GM12891 (cell line): ENCODE results near the gene MDH1. TPM values are rescaled to one million over a fixed set of nuclear protein-coding genes. Genes with fewer than 3 reads are reported as not detected.
"Not testable (repeated sequence)": the region's sequence is repeated elsewhere in the genome, so short reads cannot be mapped to it uniquely, and the experiment has no call there.

Experiments
- DNase-seq: peaks from one replicate; pipeline ENCODE4 v3.0.0; 2011; ENCODE audit warnings: low spot score; ENCODE audit not compliant: insufficient read length
- FAIRE-seq: peaks from 2 replicates; lab custom pipeline; 2011; peaks lifted over from hg19 to GRCh38; lab: Jason Lieb, UNC
- PAX5 ChIP-seq: IDR thresholded peaks from 2 replicates; pipeline ENCODE4 v1.6.1; 2011; ENCODE audit warnings: low read length, moderate library complexity, mild to moderate bottlenecking; ENCODE audit not compliant: insufficient read depth, severe bottlenecking
- POLR2A ChIP-seq: IDR thresholded peaks from 2 replicates; pipeline ENCODE4 v1.6.1; 2011; ENCODE audit warnings: low read depth, low read length, control low read depth
- POLR2AphosphoS5 ChIP-seq: IDR thresholded peaks from 2 replicates; pipeline ENCODE4 v1.6.1; 2011; ENCODE audit warnings: low read depth, low read length, control low read depth
- POU2F2 ChIP-seq: IDR thresholded peaks from 2 replicates; pipeline ENCODE4 v1.6.1; 2011; ENCODE audit warnings: low read depth, mild to moderate bottlenecking, control low read depth, low read length, moderate library complexity
- SPI1 ChIP-seq: IDR thresholded peaks from 2 replicates; pipeline ENCODE4 v1.6.1; 2011; ENCODE audit warnings: low read depth, low read length, control low read depth
- TAF1 ChIP-seq: IDR thresholded peaks from 2 replicates; pipeline ENCODE4 v1.6.1; 2011; ENCODE audit warnings: low read depth, low read length, control low read depth
- polyA plus RNA-seq: library from polyadenylated mRNA; unstranded; fragments of >200 nt; gene quantifications from one replicate; pipeline ENCODE4 v1.2.1, GENCODE V29; 2012; ENCODE audit warnings: low read depth, missing spikeins, inconsistent platforms; ENCODE audit not compliant: missing spikeins

The MDH1 gene
- polyA plus RNA-seq, result 224 TPM

GRCh38 chr2:63588385-63589147 is at the start of gene MDH1, which contains the start of gene WDPCP:
TSS of gene MDH1 (plus strand) at chr2:63588963. CDS start at chr2:63589044, 81 bp downstream.
TSS of gene WDPCP (minus strand) at chr2:63588477. CDS start at chr2:63588271, 206 bp downstream.
- FAIRE-seq, result peak; percentile 97
- TF ChIP-seq POU2F2 (peak; percentile 71), SPI1 (no peak; the same call in 1 of the 2 replicates), POLR2AphosphoS5 (peak; percentile 96), POLR2A (peak; percentile 94), TAF1 (peak; percentile 91), PAX5 (no peak)
- peak; percentile 37 for DNase-seq

- no peak for TF ChIP-seq SPI1
- TF ChIP-seq TAF1, result no peak
- no peak for TF ChIP-seq POLR2AphosphoS5
- no peak for TF ChIP-seq PAX5
- no peak for TF ChIP-seq POLR2A
- TF ChIP-seq POU2F2, result no peak
- DNase-seq (no peak), FAIRE-seq (no peak)
Observed at GRCh38 chr2:63539416-63540162, 49.2 kb upstream of the MDH1 start.

GRCh38 chr2:63544017-63544627 is 44.6 kb upstream of the MDH1 start:
- FAIRE-seq (no peak), DNase-seq (no peak)
- TF ChIP-seq POLR2A (no peak), SPI1 (no peak), PAX5 (no peak), POU2F2 (no peak)

- DNase-seq (no peak), FAIRE-seq (no peak)
- TF ChIP-seq PAX5 (no peak), POLR2AphosphoS5 (no peak), TAF1 (no peak), SPI1 (no peak), POU2F2 (no peak), POLR2A (no peak)
Observed at GRCh38 chr2:63545023-63545422, 43.7 kb upstream of the MDH1 start.

GRCh38 chr2:63553049-63553448 is 35.7 kb upstream of the MDH1 start:
- DNase-seq, result no peak
- no peak for FAIRE-seq
- TF ChIP-seq POLR2AphosphoS5 (no peak), POLR2A (no peak), PAX5 (no peak), SPI1 (no peak), POU2F2 (no peak), TAF1 (no peak)

- no peak for FAIRE-seq
Observed at GRCh38 chr2:63555299-63555698, 33.5 kb upstream of the MDH1 start.

GRCh38 chr2:63555931-63556330 is 32.8 kb upstream of the MDH1 start:
- FAIRE-seq (no peak), DNase-seq (no peak)
- TF ChIP-seq SPI1, result no peak
- no peak for TF ChIP-seq POU2F2

More at GRCh38 chr2:63555299-63555698, 33.5 kb upstream of the MDH1 start:
- DNase-seq, result no peak
- TF ChIP-seq PAX5 (no peak), POLR2A (no peak), SPI1 (no peak), POLR2AphosphoS5 (no peak), TAF1 (no peak), POU2F2 (no peak)

- FAIRE-seq, result not testable (repeated sequence)
Observed at GRCh38 chr2:63557819-63558218, 30.9 kb upstream of the MDH1 start.

GRCh38 chr2:63558922-63559321 is 29.8 kb upstream of the MDH1 start:
- not testable (repeated sequence) for FAIRE-seq, DNase-seq

More at GRCh38 chr2:63557819-63558218, 30.9 kb upstream of the MDH1 start:
- DNase-seq, result not testable (repeated sequence)
